Activated CD8-positive, alpha-beta T cell treated with anti-CD3 and anti-CD28 coated beads, Interleukin-2, amount 10 ng/mL, durations not matched to agents 7 days and 5 days (primary cell): Measurements from ENCODE around the gene GJD3. TPM values are rescaled to one million over a fixed set of nuclear protein-coding genes. Genes with fewer than 3 reads are reported as not detected.

Experiments used
- ATAC-seq: fragments of 150-1000 bp; cut with Tn5 transposase; one replicate; pipeline ENCODE4 v1.10.0; 2021; ENCODE audit warnings: moderate library complexity
- CTCF ChIA-PET: fragments of 350-600 bp; sonication (Branson Sonifier 250); formaldehyde crosslinking; loops from one replicate; lab custom pipeline; 2021; ENCODE audit warnings: antibody characterized with exemption; lab: Charles Lee
- POLR2A ChIA-PET: fragments of 350-600 bp; sonication (Branson Sonifier 250); formaldehyde crosslinking; loops from one replicate; lab custom pipeline; 2021; ENCODE audit warnings: antibody characterized with exemption; lab: Charles Lee
- DNase-seq: peaks from one replicate; pipeline ENCODE4 v3.0.0-alpha.2; 2020
- H3K27ac Mint-ChIP-seq: one replicate; pipeline ENCODE4 v1.8.0; 2021; ENCODE audit warnings: mild to moderate bottlenecking, mixed read lengths
- H3K27me3 Mint-ChIP-seq: one replicate; pipeline ENCODE4 v1.8.0; 2021; ENCODE audit warnings: low read depth, mixed read lengths
- H3K36me3 Mint-ChIP-seq: one replicate; pipeline ENCODE4 v1.8.0; 2021; ENCODE audit warnings: low read depth, mixed read lengths
- H3K4me1 Mint-ChIP-seq: one replicate; pipeline ENCODE4 v1.8.0; 2021; ENCODE audit warnings: low read depth, mixed read lengths
- H3K4me3 Mint-ChIP-seq: one replicate; pipeline ENCODE4 v1.8.0; 2021; ENCODE audit warnings: mild to moderate bottlenecking, mixed read lengths
- H3K9me3 Mint-ChIP-seq: one replicate; pipeline ENCODE4 v1.8.0; 2022; ENCODE audit warnings: mixed read lengths; ENCODE audit not compliant: insufficient read depth
- total RNA-seq, 2 experiments: library from RNA; stranded (reverse); gene quantifications; one replicate each; pipeline ENCODE4 v1.2.3, GENCODE V29; 2021

Gene GJD3
- total RNA-seq, 2 experiments from 2014 or later = 0.29 TPM; not detected in 1

GRCh38 chr17:40315206-40315605 is 49.3 kb downstream of the GJD3 start:
- Mint-ChIP-seq H3K9me3 (no peaks in the 10 kb centered on the region), H3K27me3 (no peaks in the 10 kb centered on the region), H3K36me3 (peaks cover 25% of the 10 kb centered on the region), H3K4me1 (peaks cover 42% of the 10 kb centered on the region), H3K4me3 (no peak overlapping the region), H3K27ac (peak overlapping the region; percentile 81)
- ATAC-seq (no peak), DNase-seq (no peak)
- POLR2A ChIA-PET = interaction anchor here (0.9 to 1.8 kb wide), 4 partner anchors 8 to 239 kb away, joined by 3 to 5 read pairs (median 3); no protein-coding TSS in a partner anchor
- CTCF ChIA-PET = interaction anchor here (0.7 to 7.3 kb wide), 5 partner anchors 8 to 38 kb away, joined by 3 to 61 read pairs (median 42); no protein-coding TSS in a partner anchor

GRCh38 chr17:40314584-40314956 is 50.0 kb downstream of the GJD3 start:
- Mint-ChIP-seq H3K4me3 (no peak overlapping the region), H3K4me1 (peaks cover 36% of the 10 kb centered on the region), H3K36me3 (peaks cover 19% of the 10 kb centered on the region), H3K9me3 (no peaks in the 10 kb centered on the region), H3K27ac (peak overlapping the region; percentile 41), H3K27me3 (no peaks in the 10 kb centered on the region)
- DNase-seq (peak; percentile 71), ATAC-seq (no peak)
- CTCF ChIA-PET = interaction anchor here (1.1 to 7.3 kb wide), 3 partner anchors 7 to 27 kb away, joined by 4 to 61 read pairs (median 42); no protein-coding TSS in a partner anchor
- POLR2A ChIA-PET = interaction anchor here (1.1 kb wide), 1 partner anchor 8 kb away, joined by 3 read pairs; no protein-coding TSS in a partner anchor

GRCh38 chr17:40313668-40314583 is 50.6 kb downstream of the GJD3 start:
- ATAC-seq (no peak), DNase-seq (no peak)
- no peak overlapping the region for H3K4me3 Mint-ChIP-seq
- H3K27me3 Mint-ChIP-seq = no peaks in the 10 kb centered on the region
- peaks cover 35% of the 10 kb centered on the region for H3K4me1 Mint-ChIP-seq
- no peaks in the 10 kb centered on the region for H3K9me3 Mint-ChIP-seq
- POLR2A ChIA-PET = interaction anchor here (1.1 kb wide), 1 partner anchor 9 kb away, joined by 3 read pairs; no protein-coding TSS in a partner anchor
- H3K27ac Mint-ChIP-seq = peak overlapping the region; percentile 64
- peaks cover 13% of the 10 kb centered on the region for H3K36me3 Mint-ChIP-seq
- CTCF ChIA-PET = interaction anchor here (1.1 to 7.3 kb wide), 4 partner anchors 10 to 49 kb away, joined by 4 to 61 read pairs (median 6); no protein-coding TSS in a partner anchor

Other genes with a start within 250 kb of the GJD3 start
- 10 to 100 TPM; 80.5 to 83.2 TPM for gene MSL1, start 242.8 kb downstream of the GJD3 start, total RNA-seq
- gene CASC3, start 224.2 kb downstream of the GJD3 start, total RNA-seq = 10 to 100 TPM; 66.2 to 67.7 TPM
- gene RAPGEFL1, start 187.3 kb downstream of the GJD3 start, total RNA-seq = 1 to 10 TPM; 4.8 to 5.3 TPM
- 10 to 100 TPM; 22.0 to 27.4 TPM for gene WIPF2, start 145.4 kb downstream of the GJD3 start, total RNA-seq
- 100 to 1,000 TPM; 103 to 110 TPM for gene CDC6, start 76.9 kb downstream of the GJD3 start, total RNA-seq
- 10 to 100 TPM; 61.1 to 63.2 TPM for gene RARA, start 55.6 kb downstream of the GJD3 start, total RNA-seq
- 100 to 1,000 TPM; 517 to 567 TPM for gene TOP2A, start 53.2 kb upstream of the GJD3 start, total RNA-seq
- gene IGFBP4, start 78.7 kb upstream of the GJD3 start, total RNA-seq = 10 to 100 TPM; 28.7 to 28.9 TPM
- 1 to 10 TPM; 8.4 to 9.0 TPM for gene TNS4, start 136.9 kb upstream of the GJD3 start, total RNA-seq
- gene CCR7, start 200.7 kb upstream of the GJD3 start, total RNA-seq = 100 to 1,000 TPM; 171 to 173 TPM